Activated CD8-positive, alpha-beta T cell treated with anti-CD3 and anti-CD28 coated beads, Interleukin-2, amount 10 ng/mL, durations not matched to agents 7 days and 5 days (primary cell): ENCODE measurements around the gene CC2D2B. TPM values are rescaled to one million over a fixed set of nuclear protein-coding genes. Genes with fewer than 3 reads are reported as not detected.
"Not testable (repeated sequence)": the region's sequence is repeated elsewhere in the genome, so short reads cannot be mapped to it uniquely, and the experiment has no call there.

Experiments used
- ATAC-seq: fragments of 150-1000 bp; cut with Tn5 transposase; one replicate; pipeline ENCODE4 v1.10.0; 2021; ENCODE audit warnings: moderate library complexity
- CTCF ChIA-PET: fragments of 350-600 bp; sonication (Branson Sonifier 250); formaldehyde crosslinking; loops from one replicate; lab custom pipeline; 2021; ENCODE audit warnings: antibody characterized with exemption; lab: Charles Lee
- POLR2A ChIA-PET: fragments of 350-600 bp; sonication (Branson Sonifier 250); formaldehyde crosslinking; loops from one replicate; lab custom pipeline; 2021; ENCODE audit warnings: antibody characterized with exemption; lab: Charles Lee
- DNase-seq: peaks from one replicate; pipeline ENCODE4 v3.0.0-alpha.2; 2020
- H3K27ac Mint-ChIP-seq: one replicate; pipeline ENCODE4 v1.8.0; 2021; ENCODE audit warnings: mild to moderate bottlenecking, mixed read lengths
- H3K27me3 Mint-ChIP-seq: one replicate; pipeline ENCODE4 v1.8.0; 2021; ENCODE audit warnings: low read depth, mixed read lengths
- H3K36me3 Mint-ChIP-seq: one replicate; pipeline ENCODE4 v1.8.0; 2021; ENCODE audit warnings: low read depth, mixed read lengths
- H3K4me1 Mint-ChIP-seq: one replicate; pipeline ENCODE4 v1.8.0; 2021; ENCODE audit warnings: low read depth, mixed read lengths
- H3K4me3 Mint-ChIP-seq: one replicate; pipeline ENCODE4 v1.8.0; 2021; ENCODE audit warnings: mild to moderate bottlenecking, mixed read lengths
- H3K9me3 Mint-ChIP-seq: one replicate; pipeline ENCODE4 v1.8.0; 2022; ENCODE audit warnings: mixed read lengths; ENCODE audit not compliant: insufficient read depth
- total RNA-seq, 2 experiments: library from RNA; stranded (reverse); gene quantifications; one replicate each; pipeline ENCODE4 v1.2.3, GENCODE V29; 2021

CC2D2B gene
- total RNA-seq, 2 experiments from 2014 or later: 0.21 to 0.34 TPM

GRCh38 chr10:95873139-95873538 lies 34.6 kb upstream of the CC2D2B start:
- Mint-ChIP-seq H3K27ac (no peak overlapping the region), H3K27me3 (no peaks in the 10 kb centered on the region), H3K9me3 (no peaks in the 10 kb centered on the region), H3K4me3 (no peak overlapping the region), H3K36me3 (peaks cover 43% of the 10 kb centered on the region), H3K4me1 (peaks cover 6% of the 10 kb centered on the region)
- ChIA-PET CTCF (interaction anchor here (1.0 to 6.0 kb wide), 3 partner anchors 8 to 179 kb away, joined by 3 to 60 read pairs (median 11); partner anchors contain the start of gene TCTN3), POLR2A (no interaction called here)
- no peak for ATAC-seq
- no peak for DNase-seq

DNA sequence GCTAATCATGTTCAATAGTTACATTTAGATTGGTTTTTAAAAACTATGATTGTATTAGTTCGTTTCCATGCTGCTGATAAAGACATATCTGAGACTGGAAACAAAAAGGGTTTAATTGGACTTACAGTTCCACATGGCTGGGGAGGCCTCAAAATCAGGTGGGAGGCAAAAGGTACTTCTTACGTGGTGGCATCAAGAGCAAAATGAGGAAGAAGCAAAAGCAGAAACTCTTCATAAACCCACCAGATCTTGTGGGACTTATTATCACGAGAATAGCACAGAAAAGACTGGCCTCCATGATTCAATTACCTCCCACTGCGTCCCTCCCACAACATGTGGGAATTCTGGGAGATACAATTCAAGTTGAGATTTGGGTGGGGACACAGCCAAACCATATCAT lies 34.1 kb upstream of the CC2D2B start:
- ChIA-PET POLR2A (no interaction called here), CTCF (interaction anchor here (1.0 to 6.0 kb wide), 3 partner anchors 9 to 180 kb away, joined by 3 to 60 read pairs (median 11); partner anchors contain the start of gene TCTN3)
- no peak for ATAC-seq
- no peak overlapping the region for H3K27ac Mint-ChIP-seq
- no peak for DNase-seq
- H3K4me1 Mint-ChIP-seq: peaks cover under 1% of the 10 kb centered on the region
- peaks cover 40% of the 10 kb centered on the region for H3K36me3 Mint-ChIP-seq
- H3K4me3 Mint-ChIP-seq: no peak overlapping the region
- no peaks in the 10 kb centered on the region for H3K9me3 Mint-ChIP-seq
- no peaks in the 10 kb centered on the region for H3K27me3 Mint-ChIP-seq

GRCh38 chr10:95874783-95875182 lies 33.0 kb upstream of the CC2D2B start:
- H3K4me1 Mint-ChIP-seq, H3K27me3 Mint-ChIP-seq, H3K27ac Mint-ChIP-seq, ATAC-seq, POLR2A ChIA-PET, H3K4me3 Mint-ChIP-seq, DNase-seq, H3K9me3 Mint-ChIP-seq: not testable (repeated sequence)
- CTCF ChIA-PET: interaction anchor here (0.9 to 6.0 kb wide), 3 partner anchors 10 to 181 kb away, joined by 3 to 60 read pairs (median 11); partner anchors contain the start of gene TCTN3
- H3K36me3 Mint-ChIP-seq: peaks cover 43% of the 10 kb centered on the region

- no peak overlapping the region for H3K4me3 Mint-ChIP-seq
- no peak overlapping the region for H3K27ac Mint-ChIP-seq
- H3K36me3 Mint-ChIP-seq: peaks cover 42% of the 10 kb centered on the region
- CTCF ChIA-PET: interaction anchor here (1.6 kb wide), 1 partner anchor 12 kb away, joined by 8 read pairs; no protein-coding TSS in a partner anchor
- ATAC-seq (no peak), DNase-seq (no peak)
- H3K4me1 Mint-ChIP-seq: no peaks in the 10 kb centered on the region
- POLR2A ChIA-PET: no interaction called here
- H3K9me3 Mint-ChIP-seq: no peaks in the 10 kb centered on the region
- H3K27me3 Mint-ChIP-seq: no peaks in the 10 kb centered on the region
These were observed 31.0 kb upstream of the CC2D2B start for GRCh38 chr10:95876756-95877155.

- Mint-ChIP-seq H3K27ac (no peak overlapping the region), H3K36me3 (peaks cover 33% of the 10 kb centered on the region), H3K4me3 (no peak overlapping the region), H3K9me3 (no peaks in the 10 kb centered on the region), H3K4me1 (no peaks in the 10 kb centered on the region), H3K27me3 (no peaks in the 10 kb centered on the region)
- POLR2A ChIA-PET: no interaction called here
- CTCF ChIA-PET: interaction anchor here (1.3 to 1.6 kb wide), 2 partner anchors 13 to 184 kb away, joined by 4 to 8 read pairs; partner anchors contain the start of gene TCTN3
- DNase-seq: no peak
- ATAC-seq: no peak
These were observed 29.9 kb upstream of the CC2D2B start for GRCh38 chr10:95877881-95878280.

DNA sequence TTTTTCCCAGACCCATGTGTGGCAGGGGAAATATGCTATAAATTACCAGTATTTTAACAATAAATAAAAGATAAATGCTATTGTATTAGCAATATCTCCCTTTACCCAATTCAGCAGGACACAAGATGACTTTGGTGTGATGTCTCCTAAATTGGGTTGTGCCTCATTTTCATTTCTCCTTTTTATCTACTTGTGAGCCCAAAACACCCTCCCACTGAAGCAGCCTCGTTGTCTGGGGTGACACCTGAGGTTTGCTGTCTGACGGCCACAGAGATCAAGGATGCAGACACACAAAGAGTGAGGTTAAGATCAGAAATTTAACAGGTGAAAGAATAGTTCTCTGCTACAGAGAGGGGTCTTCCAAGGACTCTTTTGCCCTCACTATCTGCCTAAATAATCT lies 27.1 kb upstream of the CC2D2B start:
- H3K4me1 Mint-ChIP-seq: no peaks in the 10 kb centered on the region
- H3K36me3 Mint-ChIP-seq: peaks cover 7% of the 10 kb centered on the region
- CTCF ChIA-PET: interaction anchor here (2.2 kb wide), 1 partner anchor 187 kb away, joined by 7 read pairs; the partner anchor contains the start of gene TCTN3
- ATAC-seq (no peak), DNase-seq (no peak)
- H3K27ac Mint-ChIP-seq: no peak overlapping the region
- no peak overlapping the region for H3K4me3 Mint-ChIP-seq
- H3K27me3 Mint-ChIP-seq: no peaks in the 10 kb centered on the region
- H3K9me3 Mint-ChIP-seq: no peaks in the 10 kb centered on the region
- POLR2A ChIA-PET: no interaction called here

GRCh38 chr10:95881316-95881715 lies 26.5 kb upstream of the CC2D2B start:
- no peak overlapping the region for H3K4me3 Mint-ChIP-seq
- DNase-seq (no peak), ATAC-seq (no peak)
- no peaks in the 10 kb centered on the region for H3K4me1 Mint-ChIP-seq
- ChIA-PET CTCF (interaction anchor here (2.2 kb wide), 1 partner anchor 188 kb away, joined by 7 read pairs; the partner anchor contains the start of gene TCTN3), POLR2A (no interaction called here)
- no peak overlapping the region for H3K27ac Mint-ChIP-seq
- H3K9me3 Mint-ChIP-seq: no peaks in the 10 kb centered on the region
- H3K27me3 Mint-ChIP-seq: no peaks in the 10 kb centered on the region
- peaks cover 5% of the 10 kb centered on the region for H3K36me3 Mint-ChIP-seq

GRCh38 chr10:95889830-95890229 lies 17.9 kb upstream of the CC2D2B start:
- no peak overlapping the region for H3K27ac Mint-ChIP-seq
- no peaks in the 10 kb centered on the region for H3K27me3 Mint-ChIP-seq
- CTCF ChIA-PET: interaction anchor here (0.8 to 1.7 kb wide), 2 partner anchors 14 to 25 kb away, joined by 3 to 10 read pairs; no protein-coding TSS in a partner anchor
- H3K4me3 Mint-ChIP-seq: no peak overlapping the region
- peaks cover 21% of the 10 kb centered on the region for H3K36me3 Mint-ChIP-seq
- H3K9me3 Mint-ChIP-seq: no peaks in the 10 kb centered on the region
- ATAC-seq (no peak), DNase-seq (no peak)
- POLR2A ChIA-PET: no interaction called here
- H3K4me1 Mint-ChIP-seq: no peaks in the 10 kb centered on the region

- ATAC-seq: no peak
- Mint-ChIP-seq H3K4me3 (no peak overlapping the region), H3K4me1 (no peaks in the 10 kb centered on the region), H3K9me3 (no peaks in the 10 kb centered on the region), H3K36me3 (peaks cover 40% of the 10 kb centered on the region), H3K27ac (no peak overlapping the region), H3K27me3 (no peaks in the 10 kb centered on the region)
- ChIA-PET POLR2A (no interaction called here), CTCF (interaction anchor here (1.0 kb wide), 1 partner anchor 203 kb away, joined by 3 read pairs; the partner anchor contains the start of gene TCTN3)
- no peak for DNase-seq
These were observed 11.5 kb upstream of the CC2D2B start for GRCh38 chr10:95896071-95896850.

DNA sequence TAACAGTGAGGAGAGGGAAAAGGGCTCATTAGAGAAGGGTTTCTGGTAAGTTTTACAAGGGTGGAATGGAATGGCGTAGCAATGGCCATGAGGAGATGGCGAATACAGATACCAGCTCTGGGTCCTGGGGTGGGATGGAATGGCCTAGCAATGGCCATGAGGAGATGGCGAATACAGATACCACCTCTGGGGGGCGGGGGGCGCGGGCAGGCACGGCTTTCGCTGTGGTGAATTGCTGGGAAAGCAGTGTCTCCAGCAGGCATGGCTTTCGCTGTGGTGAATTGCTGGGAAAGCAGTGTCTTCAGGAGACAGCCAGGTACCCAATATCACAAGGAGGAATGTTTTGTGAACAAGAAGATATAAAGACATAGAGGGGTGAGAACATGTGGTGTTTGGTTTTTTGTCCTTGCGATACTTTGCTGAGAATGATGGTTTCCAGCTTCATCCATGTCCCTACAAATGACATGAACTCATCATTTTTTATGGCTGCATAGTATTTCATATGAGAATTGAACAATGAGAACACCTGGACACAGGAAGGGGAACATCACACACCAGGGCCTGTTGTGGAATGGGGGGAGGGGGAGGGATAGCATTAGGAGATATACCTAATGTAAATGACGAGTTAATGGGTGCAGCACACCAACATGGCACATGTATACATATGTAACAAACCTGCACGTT lies 1.7 kb upstream of the CC2D2B start:
- not testable (repeated sequence) for ATAC-seq, DNase-seq, H3K9me3 Mint-ChIP-seq, H3K27me3 Mint-ChIP-seq, H3K27ac Mint-ChIP-seq, H3K4me3 Mint-ChIP-seq
- Mint-ChIP-seq H3K36me3 (peaks cover 11% of the 10 kb centered on the region), H3K4me1 (peaks cover 13% of the 10 kb centered on the region)
- POLR2A ChIA-PET: interaction anchor here (0.6 to 1.0 kb wide), 3 partner anchors 47 to 190 kb away, joined by 3 to 6 read pairs (median 3); no protein-coding TSS in a partner anchor
- CTCF ChIA-PET: interaction anchor here (1.0 to 2.5 kb wide), 4 partner anchors 64 to 389 kb away, joined by 3 to 9 read pairs (median 4); partner anchors contain the start of gene TCTN3

GRCh38 chr10:95906677-95907455 lies 909 bp upstream of the CC2D2B start:
- ATAC-seq (peak; percentile 66), DNase-seq (peak; percentile 55)
- Mint-ChIP-seq H3K36me3 (peaks cover 11% of the 10 kb centered on the region), H3K27me3 (peaks cover 9% of the 10 kb centered on the region), H3K4me3 (peak overlapping the region; percentile 85), H3K9me3 (no peaks in the 10 kb centered on the region), H3K4me1 (peaks cover 13% of the 10 kb centered on the region), H3K27ac (peak overlapping the region; percentile 68)
- POLR2A ChIA-PET: interaction anchor here (1.0 to 1.2 kb wide), 2 partner anchors 183 to 213 kb away, joined by 3 to 6 read pairs; partner anchors contain the start of gene TCTN3
- CTCF ChIA-PET: interaction anchor here (0.6 to 2.5 kb wide), 14 partner anchors 35 to 411 kb away, joined by 3 to 9 read pairs (median 3); partner anchors contain the start of genes TCTN3 and ZNF518A
